Head of caudate nucleus (tissue), 42 donors: ENCODE results near the gene SART3.
"Not testable (repeated sequence)": the region's sequence is repeated elsewhere in the genome, so short reads cannot be mapped to it uniquely, and the experiment has no call there.

Experiments
- DNase-seq, 42 donors: peaks; one replicate each; pipeline versions ENCODE4 v3.0.0 to v3.0.0-alpha.2; 2020 to 2021; ENCODE audit warnings: mixed read lengths in 7 of 42
- intact Hi-C: fragments of 100-400 bp; cut with DNase I; formaldehyde crosslinking; loops from one replicate; pipeline ENCODE4 v1.15.0; 2022

Gene SART3

GRCh38 chr12:108567406-108568337 is 6.7 kb upstream of the SART3 start:
- DNase-seq, result peak in 1 of 42 donors; percentile 48
- intact Hi-C loops, result loop anchor here (10.0 kb wide), 1 partner anchor 237 kb away; no protein-coding TSS in a partner anchor

GRCh38 chr12:108566452-108566851 is 5.5 kb upstream of the SART3 start:
- intact Hi-C loops, result loop anchor here (10.0 kb wide), 1 partner anchor 238 kb away; no protein-coding TSS in a partner anchor
- no peak for DNase-seq

GRCh38 chr12:108565976-108566375 is 5.0 kb upstream of the SART3 start:
- intact Hi-C loops, result loop anchor here (10.0 kb wide), 1 partner anchor 239 kb away; no protein-coding TSS in a partner anchor
- DNase-seq, result peak in 19 of 42 donors; percentile 17 to 68 (median 41)

GRCh38 chr12:108565146-108565545 is 4.2 kb upstream of the SART3 start:
- peak in 1 of 42 donors; percentile 35 for DNase-seq
- intact Hi-C loops, result loop anchor here (10.0 kb wide), 1 partner anchor 240 kb away; no protein-coding TSS in a partner anchor

GRCh38 chr12:108564724-108565123 is 3.8 kb upstream of the SART3 start:
- intact Hi-C loops, result loop anchor here (5.0 to 10.0 kb wide), 4 partner anchors 47 to 528 kb away; partner anchors contain the start of genes ALKBH2, CORO1C and FICD
- no peak for DNase-seq

GRCh38 chr12:108563804-108564151 is 2.8 kb upstream of the SART3 start:
- no peak for DNase-seq
- intact Hi-C loops, result loop anchor here (2.0 to 10.0 kb wide), 5 partner anchors 46 to 529 kb away; partner anchors contain the start of genes ALKBH2, CORO1C and FICD

GRCh38 chr12:108563136-108563803 is 2.3 kb upstream of the SART3 start:
- DNase-seq, result peak; percentile 69 to 95 (median 85)
- intact Hi-C loops, result loop anchor here (2.0 to 10.0 kb wide), 5 partner anchors 46 to 529 kb away; partner anchors contain the start of genes ALKBH2, CORO1C and FICD

GRCh38 chr12:108562348-108563135 is 1.6 kb upstream of the SART3 start, which contains the start of gene ISCU:
ISCU (plus strand) TSS chr12:108562596; CDS start chr12:108562623, 27 bp downstream.
- intact Hi-C loops, result loop anchor here (2.0 to 10.0 kb wide), 5 partner anchors 45 to 530 kb away; partner anchors contain the start of genes ALKBH2, CORO1C and FICD
- DNase-seq, result peak; percentile 91 to 100 (median 98)

GRCh38 chr12:108561852-108562347 is 927 bp upstream of the SART3 start:
- DNase-seq, result peak in 1 of 42 donors; percentile 14
- intact Hi-C loops, result loop anchor here (2.0 to 10.0 kb wide), 5 partner anchors 45 to 530 kb away; partner anchors contain the start of genes ALKBH2, CORO1C and FICD

- intact Hi-C loops, result loop anchor here (5.0 to 10.0 kb wide), 4 partner anchors 43 to 532 kb away; partner anchors contain the start of genes ALKBH2, CORO1C and FICD
- DNase-seq, result no peak
These were observed 652 bp downstream of the SART3 start for GRCh38 chr12:108560321-108560721.

- intact Hi-C loops, result loop anchor here (5.0 to 10.0 kb wide), 4 partner anchors 42 to 533 kb away; partner anchors contain the start of genes ALKBH2, CORO1C and FICD
- no peak for DNase-seq
These were observed 1.2 kb downstream of the SART3 start for GRCh38 chr12:108559748-108560147.

GRCh38 chr12:108559007-108559655 is 1.8 kb downstream of the SART3 start:
- DNase-seq, result no peak
- intact Hi-C loops, result no loop called here

GRCh38 chr12:108555383-108555782 is 5.6 kb downstream of the SART3 start:
- DNase-seq, intact Hi-C loops: not testable (repeated sequence)

GRCh38 chr12:108553799-108554198 is 7.2 kb downstream of the SART3 start:
- intact Hi-C loops, result no loop called here
- DNase-seq, result no peak

- intact Hi-C loops, result no loop called here
These were observed 9.4 kb downstream of the SART3 start for GRCh38 chr12:108551535-108551934.

GRCh38 chr12:108548954-108549521 is 11.9 kb downstream of the SART3 start:
- DNase-seq, result no peak
- intact Hi-C loops, result no loop called here

More at GRCh38 chr12:108551535-108551934, 9.4 kb downstream of the SART3 start:
- no peak for DNase-seq

GRCh38 chr12:108547686-108548085 is 13.3 kb downstream of the SART3 start:
- intact Hi-C loops, result no loop called here
- no peak for DNase-seq
